Right lobe of liver (tissue), 6 donors: ENCODE data around the gene RCBTB2. TPM values are rescaled to one million over a fixed set of nuclear protein-coding genes. Genes with fewer than 3 reads are reported as not detected.

ENCODE experiments used
- ATAC-seq, 4 donors: fragments of 200-7000 bp; cut with Tn5 transposase; one replicate each; pipeline ENCODE4 v1.9.1; 2020; ENCODE audit warnings: mild to moderate bottlenecking in 4 of 4, moderate library complexity in 4 of 4
- DNase-seq, 3 donors: peaks; one replicate each; pipeline ENCODE4 v3.0.0-alpha.2; 2020
- H3K27ac ChIP-seq, 3 donors: fragments of 200-600 bp; one replicate each; pipeline ENCODE4 v1.8.0; 2022
- H3K27me3 ChIP-seq, 2 donors: fragments of 200-600 bp; one replicate each; pipeline ENCODE4 v1.8.0; 2022
- H3K36me3 ChIP-seq, 4 donors: fragments of 200-600 bp; sonication (generic) in 1 of 4; one replicate each; pipeline versions ENCODE4 v1.5.1 to v1.8.0; 2017 to 2022; ENCODE audit warnings: control low read depth in 1 of 4
- H3K4me1 ChIP-seq, 4 donors: fragments of 200-600 bp; sonication (generic) in 1 of 4; one replicate each; pipeline versions ENCODE4 v1.5.1 to v1.8.0; 2017 to 2022; ENCODE audit warnings: control low read depth in 1 of 4
- H3K4me3 ChIP-seq, 3 donors: fragments of 200-600 bp; one replicate each; pipeline ENCODE4 v1.8.0; 2022
- H3K9me3 ChIP-seq, 4 donors: fragments of 200-600 bp; sonication (generic) in 1 of 4; one replicate each; pipeline versions ENCODE4 v1.5.1 to v1.8.0; 2017 to 2022; ENCODE audit warnings: control low read depth in 1 of 4
- CTCF ChIP-seq, 4 donors: fragments of 200-600 bp in 3 of 4; fragments of 450-650 bp in 1 of 4; IDR thresholded peaks; one replicate each; pipeline versions ENCODE4 v1.5.1 to v1.8.0; 2016 to 2022; ENCODE audit warnings: antibody characterized with exemption in 4 of 4, mild to moderate bottlenecking in 2 of 4
- POLR2A ChIP-seq: fragments of 450-650 bp; IDR thresholded peaks from one replicate; pipeline ENCODE4 v1.6.1; 2017; ENCODE audit warnings: antibody characterized with exemption, mild to moderate bottlenecking
- WGBS: methylation state at CpG from one replicate; pipeline ENCODE4 v1.1.6; 2018; ENCODE audit warnings: low coverage, low lambda C conversion rate; ENCODE audit not compliant: insufficient coverage; ENCODE audit errors: missing lambda C conversion rate; 5-methylcytosine and 5-hydroxymethylcytosine counted together
- intact Hi-C, 2 donors: fragments of 100-400 bp; cut with DNase I; formaldehyde crosslinking; loops; one replicate each; pipeline versions ENCODE4 v1.11.2 to v1.14.1; 2022
- total RNA-seq, 6 experiments: library from RNA; depleted of rRNA in 2 of 6; stranded (reverse); fragments of >200 nt in 2 of 6; fragmentation: NEBNext Ultra II Directional in 3 of 6; extraction: Animal tissue kit (Norgen Biotek cat#: 25700) in 3 of 6; gene quantifications; one replicate each; pipeline versions ENCODE4 v1.1.0 to v1.2.4, GENCODE V29; 2016 to 2023
- donor health status: DM: no; HTN: yes; CAD: no.
- donor health status: DM: no; HTN: no; CAD: no.
- donor health status: DM: no; HTN: no; CAD: no.
- donor health status: DM: no; HTN: yes; CAD: no.
- donor health status: DM: no; HTN: yes; CAD: no.

Gene RCBTB2
- total RNA-seq, 6 experiments from 2014 or later, result 2.6 to 7.5 (median 4.8) TPM

- DNase-seq, result no peak
- intact Hi-C loops, result no loop called here
- TF ChIP-seq CTCF (IDR thresholded peaks at IDR 0.05) (no peak), POLR2A (no peak)
These were observed 4.9 kb downstream of the RCBTB2 start for GRCh38 chr13:48527955-48528354.

GRCh38 chr13:48526286-48526685 lies 6.6 kb downstream of the RCBTB2 start:
- ATAC-seq, result no peak
- no peaks in the 10 kb centered on the region for H3K9me3 ChIP-seq
- intact Hi-C loops, result no loop called here
- H3K36me3 ChIP-seq, result no peaks in the 10 kb centered on the region
- DNase-seq, result no peak
- no peak overlapping the region for H3K4me3 ChIP-seq
- H3K4me1 ChIP-seq, result peaks cover 0 to 6% (median 3%) of the 10 kb centered on the region in 4 donors
- WGBS, result 75% methylated on average over 10 of the region's 10 CpGs
- H3K27me3 ChIP-seq, result no peaks in the 10 kb centered on the region
- no peak overlapping the region for H3K27ac ChIP-seq
- no peak for TF ChIP-seq CTCF (IDR thresholded peaks at IDR 0.05)
- TF ChIP-seq POLR2A, result no peak

More at GRCh38 chr13:48527955-48528354, 4.9 kb downstream of the RCBTB2 start:
- ATAC-seq, result no peak
- no peaks in the 10 kb centered on the region for H3K36me3 ChIP-seq
- H3K9me3 ChIP-seq, result no peaks in the 10 kb centered on the region
- H3K27me3 ChIP-seq, result no peaks in the 10 kb centered on the region
- H3K27ac ChIP-seq, result peak overlapping the region in 2 of 3 donors; percentile 6 to 36
- H3K4me3 ChIP-seq, result no peak overlapping the region
- H3K4me1 ChIP-seq, result peaks cover 0 to 6% (median 3%) of the 10 kb centered on the region in 4 donors
- 14% methylated on average over 2 of the region's 2 CpGs for WGBS

GRCh38 chr13:48518083-48518482 lies 14.8 kb downstream of the RCBTB2 start:
- Histone ChIP-seq H3K27me3 (no peaks in the 10 kb centered on the region), H3K4me3 (no peak overlapping the region), H3K4me1 (peaks cover 0 to 8% (median 2%) of the 10 kb centered on the region in 4 donors), H3K36me3 (no peaks in the 10 kb centered on the region), H3K27ac (no peak overlapping the region), H3K9me3 (no peaks in the 10 kb centered on the region)
- ATAC-seq (no peak), DNase-seq (no peak)
- WGBS, result 100% methylated on average over 1 of the region's 1 CpG
- intact Hi-C loops, result no loop called here
- TF ChIP-seq CTCF (IDR thresholded peaks at IDR 0.05) (no peak), POLR2A (no peak)

DNA sequence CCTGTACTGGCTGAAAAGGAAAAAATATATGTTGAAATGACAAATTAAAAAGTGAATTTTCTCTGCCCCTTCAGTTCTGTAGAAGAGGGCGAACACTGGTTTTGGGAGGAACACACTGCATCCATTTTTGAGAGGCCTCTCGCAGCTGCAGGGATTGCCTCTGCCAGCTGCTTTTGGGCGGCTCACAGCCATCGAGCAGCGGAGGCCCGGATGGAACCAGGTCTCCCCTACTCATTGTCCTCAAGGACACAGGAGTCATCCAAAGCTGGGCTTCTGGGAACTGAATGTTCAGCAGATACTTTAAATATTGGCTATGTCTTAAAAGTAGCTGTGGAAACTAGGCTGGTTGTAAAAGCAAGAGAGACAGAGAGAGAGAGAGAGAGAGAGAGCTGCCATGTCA lies 17.1 kb downstream of the RCBTB2 start:
- no peak overlapping the region for H3K4me3 ChIP-seq
- no peak overlapping the region for H3K27ac ChIP-seq
- no peaks in the 10 kb centered on the region for H3K27me3 ChIP-seq
- H3K4me1 ChIP-seq, result peaks cover 0 to 8% (median 2%) of the 10 kb centered on the region in 4 donors
- DNase-seq (no peak), ATAC-seq (no peak)
- no peaks in the 10 kb centered on the region for H3K36me3 ChIP-seq
- TF ChIP-seq CTCF (IDR thresholded peaks at IDR 0.05), result no peak
- 96% methylated on average over 3 of the region's 6 CpGs for WGBS
- H3K9me3 ChIP-seq, result no peaks in the 10 kb centered on the region
- intact Hi-C loops, result no loop called here

- Histone ChIP-seq H3K27ac (no peak overlapping the region), H3K4me1 (peaks cover 0 to 8% (median 2%) of the 10 kb centered on the region in 4 donors), H3K27me3 (no peaks in the 10 kb centered on the region), H3K4me3 (no peak overlapping the region), H3K36me3 (no peaks in the 10 kb centered on the region), H3K9me3 (no peaks in the 10 kb centered on the region)
- ATAC-seq (peak; percentile 55 to 85 (median 74)), DNase-seq (no peak)
- intact Hi-C loops, result no loop called here
- WGBS, result 36% methylated on average over 3 of the region's 4 CpGs
- TF ChIP-seq POLR2A, result no peak
- no peak for TF ChIP-seq CTCF (IDR thresholded peaks at IDR 0.05)
These were observed 18.1 kb downstream of the RCBTB2 start for GRCh38 chr13:48514793-48515192.
